HEK293T (cell line): Measurements from ENCODE around the gene DDX41.

ENCODE experiments used
- BHLHE40 ChIP-seq: fragments of 450-650 bp; IDR thresholded peaks from 2 replicates; pipeline ENCODE4 v1.6.1; 2016; ENCODE audit warnings: mild to moderate bottlenecking, moderate library complexity, borderline replicate concordance
- ELF4 ChIP-seq: fragments of 450-650 bp; IDR thresholded peaks from 2 replicates; pipeline ENCODE4 v1.6.1; 2017; ENCODE audit warnings: antibody characterized with exemption
- FOXK2 ChIP-seq: fragments of 450-650 bp; IDR thresholded peaks from 2 replicates; pipeline ENCODE4 v1.6.1; 2016; ENCODE audit warnings: mild to moderate bottlenecking
- FOXM1 ChIP-seq: fragments of 450-650 bp; IDR thresholded peaks from 2 replicates; pipeline ENCODE4 v1.6.1; 2017; ENCODE audit warnings: mild to moderate bottlenecking, borderline replicate concordance
- L3MBTL2 ChIP-seq: fragments of 450-650 bp; conservative IDR thresholded peaks from 2 replicates; pipeline ENCODE4 v1.6.1; 2016; ENCODE audit warnings: mild to moderate bottlenecking
- SP1 ChIP-seq: fragments of 450-650 bp; IDR thresholded peaks from 2 replicates; pipeline ENCODE4 v1.6.1; 2017
- SUZ12 ChIP-seq: fragments of 450-650 bp; IDR thresholded peaks from 2 replicates; pipeline ENCODE4 v1.6.1; 2016; ENCODE audit warnings: mild to moderate bottlenecking

DNA sequence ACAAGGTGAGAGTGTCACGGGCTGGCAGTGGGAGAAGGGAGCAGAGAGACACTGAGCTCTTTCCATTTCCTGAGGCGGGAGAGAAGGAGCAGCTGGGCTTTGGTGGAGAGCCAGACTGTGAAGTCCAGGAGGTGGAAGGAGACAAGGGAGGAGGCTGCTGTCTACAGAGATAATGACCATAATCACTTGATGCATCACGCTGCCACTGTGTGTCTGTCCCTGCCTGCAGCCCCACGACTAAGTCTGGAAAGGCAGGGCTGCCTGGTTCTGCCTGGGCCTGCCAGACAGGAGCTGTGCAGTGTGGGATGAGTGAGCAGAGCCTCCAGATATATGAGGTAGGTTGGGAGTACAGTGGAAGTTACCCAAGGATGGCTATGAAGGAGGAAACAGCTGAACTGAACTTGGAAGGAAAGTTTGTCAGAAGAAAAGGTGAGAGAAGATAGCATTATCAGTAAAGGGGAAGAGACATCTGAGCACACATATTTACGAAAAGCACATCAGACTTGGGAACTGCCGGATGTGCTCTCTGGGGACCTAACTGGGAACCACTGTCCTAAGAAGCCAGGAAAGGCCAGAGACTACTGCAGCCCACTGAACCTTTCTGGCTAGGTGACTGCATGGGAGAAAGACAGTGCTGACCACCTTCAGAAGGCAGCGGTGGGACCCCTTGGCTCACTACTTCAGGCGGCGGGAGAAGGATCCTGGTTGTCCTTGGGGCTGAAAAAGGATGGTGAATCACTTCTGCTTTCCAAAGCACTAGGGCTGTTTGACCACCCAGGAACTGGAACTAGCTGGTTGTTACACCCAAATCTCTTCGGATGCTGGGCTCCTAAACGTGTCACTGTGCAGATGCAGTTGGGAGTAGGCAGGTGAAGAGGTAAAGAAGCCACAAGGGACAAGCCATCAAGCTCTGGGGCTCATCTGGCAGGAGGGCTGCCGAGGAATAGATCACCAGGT, 12.8 kb upstream of the DDX41 start:
- TF ChIP-seq SP1 (no peak), L3MBTL2 (no peak), ELF4 (no peak), SUZ12 (no peak), FOXM1 (no peak), BHLHE40 (no peak), FOXK2 (no peak)
